HAP-1 (cell line): ENCODE measurements around the gene MOB3A.

ENCODE experiments used
- DNase-seq, 2 experiments: peaks; one replicate each; pipeline ENCODE4 v3.0.0-alpha.2; 2016 to 2020; ENCODE audit warnings: low spot score in 2 of 2
- H3K27me3 ChIP-seq: fragments of 250-450 bp; sonication (Bioruptor Pico); 2 replicates; pipeline ENCODE4 v1.5.1; 2020; ENCODE audit warnings: low read depth, mild to moderate bottlenecking, moderate library complexity
- H3K36me3 ChIP-seq: fragments of 250-450 bp; sonication (Bioruptor Pico); replicated peaks from 2 replicates; pipeline ENCODE4 v1.5.1; 2020; ENCODE audit warnings: mild to moderate bottlenecking
- H3K4me1 ChIP-seq: fragments of 250-450 bp; sonication (Bioruptor Pico); 2 replicates; pipeline ENCODE4 v1.5.1; 2020; ENCODE audit warnings: mild to moderate bottlenecking
- H3K4me3 ChIP-seq: fragments of 250-450 bp; sonication (Bioruptor Pico); 2 replicates; pipeline ENCODE4 v1.5.1; 2020; ENCODE audit warnings: mild to moderate bottlenecking, moderate library complexity
- H3K9me3 ChIP-seq: fragments of 250-450 bp; sonication (Bioruptor Pico); 2 replicates; pipeline ENCODE4 v1.5.1; 2020; ENCODE audit warnings: mild to moderate bottlenecking, moderate library complexity
- in situ Hi-C: fragments of 300-500 bp; cut with MboI; formaldehyde crosslinking; loops from 3 replicates; pipeline ENCODE4 v1.14.3; 2020; ENCODE audit warnings: low sequenced_read_pairs, inconsistent platforms, mixed read lengths

MOB3A gene

GRCh38 chr19:2048959-2049740 is 47.0 kb downstream of the MOB3A start:
- Histone ChIP-seq H3K4me3 (peak overlapping the region; percentile 74), H3K4me1 (peaks cover 6% of the 10 kb centered on the region; the same call in 1 of the 2 replicates), H3K27me3 (no peaks in the 10 kb centered on the region), H3K36me3 (peaks cover 23% of the 10 kb centered on the region), H3K9me3 (no peaks in the 10 kb centered on the region)
- no peak for DNase-seq
- in situ Hi-C loops = no loop called here

GRCh38 chr19:2048104-2048958 is 47.8 kb downstream of the MOB3A start:
- no peak overlapping the region for H3K4me3 ChIP-seq
- no peaks in the 10 kb centered on the region for H3K27me3 ChIP-seq
- H3K36me3 ChIP-seq = peaks cover 26% of the 10 kb centered on the region
- peaks cover 6% of the 10 kb centered on the region; the same call in 1 of the 2 replicates for H3K4me1 ChIP-seq
- no peak for DNase-seq
- no peaks in the 10 kb centered on the region for H3K9me3 ChIP-seq
- in situ Hi-C loops = no loop called here

DNA sequence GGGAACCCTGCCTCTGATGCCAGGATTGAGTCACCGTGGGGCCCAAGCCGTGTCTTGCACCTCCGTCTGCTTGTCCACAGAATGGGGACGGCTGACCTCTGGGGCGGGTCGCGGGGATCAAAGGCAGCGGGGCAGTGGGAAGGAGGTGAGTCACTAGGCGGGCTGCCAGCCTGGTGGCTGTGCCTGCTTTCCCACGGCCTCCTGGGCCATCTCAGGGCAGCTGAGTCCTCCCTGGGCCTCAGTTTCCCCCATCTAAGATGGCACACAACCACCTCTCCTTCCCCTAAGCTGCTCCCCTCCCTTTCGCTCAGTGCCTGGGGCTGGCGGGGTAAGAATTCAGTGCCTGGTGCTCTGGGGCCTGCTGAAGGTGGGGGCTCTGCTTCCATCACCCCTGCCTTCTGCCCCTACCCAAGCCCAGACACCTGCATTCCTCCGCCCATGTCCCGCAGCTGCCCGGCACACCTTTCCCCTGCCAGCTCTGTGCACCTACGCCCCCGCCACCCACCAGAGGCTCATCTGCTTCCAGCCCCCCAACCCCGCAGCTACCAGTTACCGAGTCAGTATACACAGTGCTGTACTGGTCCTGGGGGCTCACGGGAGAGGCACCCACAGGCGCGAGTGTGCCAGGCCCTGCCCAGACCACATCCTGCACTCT is 48.5 kb downstream of the MOB3A start:
- H3K4me3 ChIP-seq = no peak overlapping the region
- H3K9me3 ChIP-seq = no peaks in the 10 kb centered on the region
- H3K4me1 ChIP-seq = peaks cover 9% of the 10 kb centered on the region
- H3K36me3 ChIP-seq = peaks cover 32% of the 10 kb centered on the region
- no peak for DNase-seq
- in situ Hi-C loops = no loop called here
- no peaks in the 10 kb centered on the region for H3K27me3 ChIP-seq

GRCh38 chr19:2047076-2047448 is 49.1 kb downstream of the MOB3A start:
- Histone ChIP-seq H3K36me3 (peaks cover 35% of the 10 kb centered on the region), H3K9me3 (no peaks in the 10 kb centered on the region), H3K4me3 (no peak overlapping the region), H3K27me3 (no peaks in the 10 kb centered on the region), H3K4me1 (peaks cover 13% of the 10 kb centered on the region)
- in situ Hi-C loops = no loop called here
- no peak for DNase-seq

DNA sequence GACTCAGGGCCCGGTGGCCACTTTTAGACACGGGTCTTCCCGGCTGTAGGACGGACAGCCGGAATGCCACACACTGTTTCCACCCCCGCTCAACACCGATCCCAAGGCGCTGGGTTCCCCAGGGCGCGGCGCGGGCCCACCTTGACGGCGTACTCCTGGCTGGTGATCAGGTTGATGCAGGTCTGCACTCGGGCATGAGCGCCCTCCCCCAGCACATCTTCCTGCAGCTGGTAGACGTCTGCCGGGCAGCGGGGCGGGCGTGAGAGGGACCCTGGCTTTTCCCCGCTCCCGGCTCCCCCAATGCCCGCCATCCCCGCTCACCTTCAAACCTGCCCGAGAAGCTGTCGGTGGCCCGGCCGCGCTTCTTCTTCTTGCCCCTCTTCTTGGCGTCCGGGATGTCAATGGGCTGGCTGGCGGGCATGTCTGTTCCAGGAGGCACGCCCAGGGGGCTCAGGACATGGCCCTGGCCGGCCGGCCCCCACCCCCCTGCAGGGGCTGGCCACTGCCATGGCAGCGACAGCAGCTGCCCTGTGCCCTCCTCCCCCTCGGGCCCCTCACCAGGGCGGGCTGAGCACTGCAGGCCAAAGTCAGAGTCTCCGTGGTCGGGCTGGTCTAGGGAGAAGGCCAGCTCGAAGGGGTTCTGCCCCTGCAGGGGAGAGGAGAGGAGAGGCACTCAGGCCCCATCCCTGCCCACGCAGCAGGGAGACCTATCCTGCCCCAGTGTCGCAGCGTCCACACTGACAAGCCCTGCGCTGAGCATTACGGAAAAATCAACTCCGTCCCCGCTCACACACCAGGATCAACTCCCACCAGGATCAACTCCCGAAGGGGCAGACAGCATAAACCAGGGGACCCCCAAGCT is 49.8 kb downstream of the MOB3A start:
- in situ Hi-C loops = no loop called here
- H3K9me3 ChIP-seq = no peaks in the 10 kb centered on the region
- no peaks in the 10 kb centered on the region for H3K27me3 ChIP-seq
- DNase-seq = no peak
- peaks cover 41% of the 10 kb centered on the region for H3K36me3 ChIP-seq
- peaks cover 18% of the 10 kb centered on the region for H3K4me1 ChIP-seq
- H3K4me3 ChIP-seq = no peak overlapping the region

- Histone ChIP-seq H3K36me3 (peaks cover 48% of the 10 kb centered on the region), H3K4me1 (peaks cover 18% of the 10 kb centered on the region), H3K9me3 (no peaks in the 10 kb centered on the region), H3K27me3 (no peaks in the 10 kb centered on the region), H3K4me3 (no peak overlapping the region)
- in situ Hi-C loops = no loop called here
- DNase-seq = no peak
Measured at GRCh38 chr19:2045501-2046045, 50.6 kb downstream of the MOB3A start.

DNA sequence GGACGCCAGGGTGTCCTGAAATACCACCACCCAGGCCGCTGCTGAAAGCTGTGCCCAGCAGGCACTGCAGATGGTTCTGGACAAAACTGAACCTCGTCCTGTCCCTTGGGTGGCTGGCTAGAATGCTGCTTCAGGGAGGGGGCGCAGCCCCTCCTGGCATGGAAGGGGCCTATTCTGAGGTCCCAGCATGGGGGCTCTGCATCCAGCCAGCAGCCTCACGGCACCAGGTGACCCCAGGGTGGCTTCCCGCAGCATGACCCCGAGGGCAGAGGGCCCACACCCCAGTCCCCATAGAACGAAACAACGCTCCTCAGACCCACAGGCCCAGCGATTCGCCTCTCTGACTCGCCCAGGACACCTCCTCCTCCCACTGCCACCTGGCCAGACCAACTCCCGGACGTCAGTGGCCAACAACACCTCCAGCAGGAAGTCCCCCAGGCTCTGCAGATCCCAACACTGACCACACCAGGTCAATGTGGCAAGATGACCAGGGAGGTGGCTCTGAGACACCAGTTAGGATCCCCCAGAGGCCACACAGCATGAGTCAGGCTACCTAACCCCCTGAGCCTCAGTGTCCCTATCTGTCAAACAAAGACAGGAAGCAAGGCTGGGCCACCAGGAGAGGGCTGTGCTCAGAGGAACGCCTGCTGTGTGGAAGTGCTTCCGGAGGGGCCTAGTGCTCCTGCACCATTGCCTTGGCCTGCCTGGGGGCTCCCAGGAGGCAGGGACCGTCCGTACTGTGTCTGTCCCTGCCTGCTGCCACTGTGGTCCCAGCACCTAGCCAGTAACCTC is 51.2 kb downstream of the MOB3A start:
- Histone ChIP-seq H3K9me3 (no peaks in the 10 kb centered on the region), H3K4me1 (peaks cover 18% of the 10 kb centered on the region), H3K36me3 (peaks cover 55% of the 10 kb centered on the region), H3K4me3 (no peak overlapping the region), H3K27me3 (no peaks in the 10 kb centered on the region)
- no peak for DNase-seq
- in situ Hi-C loops = no loop called here

GRCh38 chr19:2043961-2044708 is 52.0 kb downstream of the MOB3A start:
- H3K27me3 ChIP-seq = no peaks in the 10 kb centered on the region
- peaks cover 50% of the 10 kb centered on the region for H3K36me3 ChIP-seq
- no peaks in the 10 kb centered on the region for H3K9me3 ChIP-seq
- in situ Hi-C loops = no loop called here
- no peak for DNase-seq
- peaks cover 12% of the 10 kb centered on the region for H3K4me1 ChIP-seq
- no peak overlapping the region for H3K4me3 ChIP-seq

DNA sequence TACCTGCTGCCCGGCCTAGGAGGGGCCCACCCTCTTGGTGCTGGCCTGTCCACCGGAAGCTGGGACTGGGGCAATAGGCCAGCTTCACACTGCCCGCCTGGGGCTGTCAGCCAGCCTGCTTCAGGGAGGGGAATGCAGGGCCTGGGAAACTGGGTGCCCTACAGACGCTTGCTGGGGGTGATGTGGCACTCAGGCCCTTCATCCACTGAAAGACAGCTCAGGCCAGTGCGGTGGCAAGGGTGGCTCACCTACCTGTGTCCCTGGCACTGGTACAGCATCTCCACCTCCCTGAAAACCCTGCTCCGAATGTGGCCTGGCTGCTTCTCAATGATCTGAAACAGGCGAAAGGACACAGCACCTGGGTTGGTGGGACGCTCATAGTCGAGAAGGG is 52.9 kb downstream of the MOB3A start:
- Histone ChIP-seq H3K27me3 (no peaks in the 10 kb centered on the region), H3K4me1 (peaks cover 12% of the 10 kb centered on the region), H3K36me3 (peaks cover 48% of the 10 kb centered on the region), H3K4me3 (no peak overlapping the region), H3K9me3 (no peaks in the 10 kb centered on the region)
- in situ Hi-C loops = no loop called here
- no peak for DNase-seq

- DNase-seq = peak in 1 of 2 experiments; percentile 36
Measured at GRCh38 chr19:2042485-2043250, 53.5 kb downstream of the MOB3A start.

GRCh38 chr19:2041683-2042484 is 54.2 kb downstream of the MOB3A start:
- no peaks in the 10 kb centered on the region for H3K9me3 ChIP-seq
- H3K27me3 ChIP-seq = no peaks in the 10 kb centered on the region
- H3K36me3 ChIP-seq = peaks cover 48% of the 10 kb centered on the region
- peaks cover 12% of the 10 kb centered on the region for H3K4me1 ChIP-seq
- peak overlapping the region; percentile 28 for H3K4me3 ChIP-seq
- DNase-seq = peak; percentile 88 to 99
- in situ Hi-C loops = no loop called here

More at GRCh38 chr19:2042485-2043250, 53.5 kb downstream of the MOB3A start:
- in situ Hi-C loops = no loop called here
- peak overlapping the region; percentile 28 for H3K4me3 ChIP-seq
- H3K9me3 ChIP-seq = no peaks in the 10 kb centered on the region
- no peaks in the 10 kb centered on the region for H3K27me3 ChIP-seq
- peaks cover 48% of the 10 kb centered on the region for H3K36me3 ChIP-seq
- peaks cover 12% of the 10 kb centered on the region for H3K4me1 ChIP-seq
